Measurements from ENCODE around the gene SMARCD3.

GRCh38 chr7:151201344-151201743, 47.1 kb downstream of the SMARCD3 start:
- TF ChIP-seq CTCF (conservative IDR thresholded peaks at IDR 0.05; ENCODE audit: low read length) (no peak), EZH2phosphoT487 (IDR thresholded peaks at IDR 0.05; ENCODE audit: borderline replicate concordance, low read depth, low read length) (no peak)
